Gastrocnemius medialis (tissue), 4 donors: ENCODE measurements around the gene SMIM45.

Experiments
- POLR2A ChIP-seq, 2 donors: fragments of 450-650 bp; IDR thresholded peaks; one replicate each; pipeline ENCODE4 v1.6.1; 2017; ENCODE audit warnings: antibody characterized with exemption in 2 of 2, mild to moderate bottlenecking in 2 of 2, moderate library complexity in 2 of 2
- TF ChIP-seq, protein P1 (sequence below), 5 experiments: fragments of 450-650 bp in 3 of 5; fragments of 200-600 bp in 2 of 5; sonication (generic) in 2 of 5; IDR thresholded peaks in 4 of 5; conservative IDR thresholded peaks in 1 of 5; 1 replicate in 4 of 5; 2 replicates in 1 of 5; pipeline ENCODE4 v1.5.1; 2016 to 2019; ENCODE audit warnings: antibody characterized with exemption in 5 of 5, mild to moderate bottlenecking in 3 of 5, moderate library complexity in 3 of 5

DNA sequence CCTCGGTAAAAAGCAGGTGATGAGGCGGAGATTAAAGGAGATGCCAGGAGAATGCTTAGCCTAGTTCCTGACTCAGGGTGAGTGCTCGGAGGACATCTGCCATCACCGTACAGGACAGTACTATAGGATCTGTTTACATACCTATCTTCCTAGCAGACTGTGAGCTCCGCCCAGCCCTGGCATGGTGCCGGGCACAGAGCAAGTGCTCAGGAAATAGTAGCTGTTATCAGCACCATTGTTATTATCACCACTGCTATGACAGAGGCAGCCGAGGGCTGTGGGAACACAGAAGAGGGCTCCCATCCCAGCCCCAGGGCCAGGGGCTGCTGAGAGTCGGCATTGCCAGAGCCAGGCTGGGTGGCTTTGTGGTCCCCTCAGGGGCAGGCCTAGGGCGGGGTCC, 16.7 kb downstream of the SMIM45 start:
- TF ChIP-seq POLR2A (IDR thresholded peaks at IDR 0.05) = no peak
- TF ChIP-seq, protein P1, sequence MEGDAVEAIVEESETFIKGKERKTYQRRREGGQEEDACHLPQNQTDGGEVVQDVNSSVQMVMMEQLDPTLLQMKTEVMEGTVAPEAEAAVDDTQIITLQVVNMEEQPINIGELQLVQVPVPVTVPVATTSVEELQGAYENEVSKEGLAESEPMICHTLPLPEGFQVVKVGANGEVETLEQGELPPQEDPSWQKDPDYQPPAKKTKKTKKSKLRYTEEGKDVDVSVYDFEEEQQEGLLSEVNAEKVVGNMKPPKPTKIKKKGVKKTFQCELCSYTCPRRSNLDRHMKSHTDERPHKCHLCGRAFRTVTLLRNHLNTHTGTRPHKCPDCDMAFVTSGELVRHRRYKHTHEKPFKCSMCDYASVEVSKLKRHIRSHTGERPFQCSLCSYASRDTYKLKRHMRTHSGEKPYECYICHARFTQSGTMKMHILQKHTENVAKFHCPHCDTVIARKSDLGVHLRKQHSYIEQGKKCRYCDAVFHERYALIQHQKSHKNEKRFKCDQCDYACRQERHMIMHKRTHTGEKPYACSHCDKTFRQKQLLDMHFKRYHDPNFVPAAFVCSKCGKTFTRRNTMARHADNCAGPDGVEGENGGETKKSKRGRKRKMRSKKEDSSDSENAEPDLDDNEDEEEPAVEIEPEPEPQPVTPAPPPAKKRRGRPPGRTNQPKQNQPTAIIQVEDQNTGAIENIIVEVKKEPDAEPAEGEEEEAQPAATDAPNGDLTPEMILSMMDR (IDR thresholded peaks at IDR 0.05 in 4 of 5, conservative IDR thresholded peaks at IDR 0.05 in 1 of 5) = no peak
